Endothelial cell of umbilical vein (primary cell): ENCODE results near the gene PTPN9. TPM values are rescaled to one million over a fixed set of nuclear protein-coding genes. Genes with fewer than 3 reads are reported as not detected.
"Not testable (repeated sequence)": the region's sequence is repeated elsewhere in the genome, so short reads cannot be mapped to it uniquely, and the experiment has no call there.

Experiments
- BruUV-seq: library from RNA; stranded (reverse); fragments of 400-500 nt; replicated peaks from 2 replicates; lab custom pipeline; 2021; lab: Mats Ljungman, UMichigan
- CTCF ChIA-PET: fragments of 300-600, 350-600 bp; sonication (Branson Sonifier 250); formaldehyde crosslinking; loops from one replicate; lab custom pipeline; 2021; ENCODE audit warnings: antibody characterized with exemption, inconsistent platforms; lab: Charles Lee
- POLR2A ChIA-PET: fragments of 300-600, 350-600 bp; sonication (Branson Sonifier 250); formaldehyde crosslinking; loops from one replicate; lab custom pipeline; 2021; ENCODE audit warnings: antibody characterized with exemption, inconsistent platforms; lab: Charles Lee
- DNase-seq: peaks from one replicate; pipeline ENCODE4 v3.0.0-alpha.2; 2011; ENCODE audit warnings: low read depth, low spot score
- FAIRE-seq: peaks from 2 replicates; lab custom pipeline; 2011; peaks lifted over from hg19 to GRCh38; lab: Jason Lieb, UNC
- H2AFZ ChIP-seq: 2 replicates; pipeline ENCODE4 v1.6.0; 2012; ENCODE audit warnings: low read depth, low read length, control low read depth, inconsistent platforms
- H3K27ac ChIP-seq: 2 replicates; pipeline ENCODE4 v1.5.1; 2011; ENCODE audit warnings: low read depth, mild to moderate bottlenecking, control low read depth, low read length, moderate library complexity; ENCODE audit not compliant: insufficient read depth
- H3K27me3 ChIP-seq, 2 experiments: 2 replicates each; pipeline versions ENCODE4 v1.6.0 to v1.6.1; 2011; ENCODE audit warnings: low read length in 2 of 2, mixed read lengths in 1 of 2; ENCODE audit not compliant: control insufficient read depth in 2 of 2, insufficient read depth in 2 of 2
- H3K36me3 ChIP-seq, 2 experiments: 2 replicates in 1 of 2; 3 replicates in 1 of 2; pipeline ENCODE4 v1.5.1; 2011; ENCODE audit warnings: low read length in 2 of 2, mild to moderate bottlenecking in 1 of 2, moderate library complexity in 1 of 2; ENCODE audit not compliant: control insufficient read depth in 2 of 2, insufficient read depth in 2 of 2; ENCODE audit errors: extremely low read depth in 1 of 2
- H3K4me1 ChIP-seq: 3 replicates; pipeline ENCODE4 v1.5.1; 2011; ENCODE audit warnings: mild to moderate bottlenecking, low read length; ENCODE audit not compliant: control insufficient read depth, insufficient read depth; ENCODE audit errors: extremely low read depth
- H3K4me2 ChIP-seq: 2 replicates; pipeline ENCODE4 v1.6.1; 2011; ENCODE audit warnings: low read length, control low read depth, mixed read lengths; ENCODE audit not compliant: insufficient read depth
- H3K4me3 ChIP-seq, 3 experiments: fragments of 200-600 bp in 1 of 3; sonication (generic), shearing (Covaris generic) in 1 of 3; replicated peaks in 1 of 3; 2 replicates each; pipeline ENCODE4 v1.5.1; 2011 to 2016; ENCODE audit warnings: control low read depth in 3 of 3, low read length in 3 of 3, mild to moderate bottlenecking in 2 of 3, inconsistent platforms in 1 of 3, low read depth in 1 of 3, moderate library complexity in 1 of 3; ENCODE audit not compliant: insufficient read depth in 1 of 3
- H3K79me2 ChIP-seq: 2 replicates; pipeline ENCODE4 v1.6.0; 2012; ENCODE audit warnings: low read length, inconsistent platforms; ENCODE audit not compliant: control insufficient read depth, insufficient read depth
- H3K9ac ChIP-seq: replicated peaks from 2 replicates; pipeline ENCODE3; 2011; ENCODE audit warnings: low read length, control low read depth; ENCODE audit not compliant: insufficient read depth; ENCODE audit errors: extremely low read depth
- H3K9me1 ChIP-seq: replicated peaks from 3 replicates; pipeline ENCODE4 v1.6.0; 2011; ENCODE audit warnings: mild to moderate bottlenecking, low read length; ENCODE audit not compliant: control insufficient read depth, insufficient read depth; ENCODE audit errors: extremely low read depth
- H3K9me3 ChIP-seq: replicated peaks from 2 replicates; pipeline ENCODE4 v1.5.1; 2012; ENCODE audit warnings: low read length, inconsistent platforms; ENCODE audit not compliant: control insufficient read depth, insufficient read depth
- H4K20me1 ChIP-seq: replicated peaks from 2 replicates; pipeline ENCODE3; 2011; ENCODE audit warnings: mild to moderate bottlenecking, low read length; ENCODE audit not compliant: control insufficient read depth, insufficient read depth; ENCODE audit errors: extremely low read depth
- EZH2 ChIP-seq: IDR thresholded peaks from 2 replicates; pipeline ENCODE4 v1.6.1; 2012; ENCODE audit warnings: borderline replicate concordance, low read depth, mild to moderate bottlenecking, moderate library complexity, low read length, inconsistent platforms; ENCODE audit not compliant: severe bottlenecking
- JUN ChIP-seq: IDR thresholded peaks from 2 replicates; pipeline ENCODE4 v1.6.1; 2011; ENCODE audit warnings: borderline replicate concordance, low read depth; ENCODE audit not compliant: insufficient read length, insufficient read depth
- POLR2A ChIP-seq: IDR thresholded peaks from 2 replicates; pipeline ENCODE4 v1.6.1; 2012; ENCODE audit warnings: low read depth, mild to moderate bottlenecking, control low read depth, low read length
- POLR2AphosphoS5 ChIP-seq: IDR thresholded peaks from 2 replicates; pipeline ENCODE4 v1.6.1; 2012; ENCODE audit warnings: low read depth, mild to moderate bottlenecking, control low read depth, low read length, moderate library complexity; ENCODE audit not compliant: insufficient read depth
- dilution Hi-C: fragments of 300-500 bp; cut with MboI; formaldehyde crosslinking; loops from one replicate; pipeline ENCODE4 v1.15.0; 2019; ENCODE audit warnings: low sequenced_read_pairs; ENCODE audit not compliant: extremely low pct_ligation_motif_present
- intact Hi-C: fragments of 100-400 bp; cut with micrococcal nuclease; formaldehyde crosslinking; loops from one replicate; pipeline ENCODE4 v1.10.0; 2022
- polyA plus RNA-seq, 4 experiments: library from polyadenylated mRNA; depleted of rRNA in 3 of 4; stranded (reverse) in 3 of 4; unstranded in 1 of 4; fragments of >200 nt; gene quantifications; 2 replicates each; pipeline versions ENCODE4 v1.2.1 to v1.2.3, GENCODE V29; 2011 to 2012; ENCODE audit warnings: missing spikeins in 1 of 4
- total RNA-seq: library from RNA; stranded (reverse); gene quantifications from 2 replicates; pipeline ENCODE4 v1.2.3, GENCODE V29; 2021

Gene PTPN9
- total and polyA plus RNA-seq, 2 donors (not counting 3 experiments of a cell fraction or from before 2014, with no cell fraction given): 31.4 to 37.2 TPM

GRCh38 chr15:75449585-75450306 is 129.4 kb downstream of the PTPN9 start:
- H3K9ac ChIP-seq: peak overlapping the region; percentile 47
- peaks cover 5% of the 10 kb centered on the region for H4K20me1 ChIP-seq
- BruUV-seq: TSS peak; percentile 2
- H3K27me3 ChIP-seq: no peaks in the 10 kb centered on the region
- no peaks in the 10 kb centered on the region for H3K36me3 ChIP-seq
- H3K4me3 ChIP-seq: peak overlapping the region in 2 of 3 experiments; percentile 62 to 83
- no peaks in the 10 kb centered on the region for H3K9me1 ChIP-seq
- no peak overlapping the region for H2AFZ ChIP-seq
- peaks cover 23% of the 10 kb centered on the region for H3K4me1 ChIP-seq
- dilution Hi-C loops: loop anchor here (25.0 kb wide), 1 partner anchor 138 kb away; the partner anchor contains the start of gene PTPN9
- POLR2A ChIA-PET: no interaction called here
- H3K4me2 ChIP-seq: peak overlapping the region; percentile 66
- DNase-seq: no peak
- FAIRE-seq: peak; percentile 90
- intact Hi-C loops: loop anchor here (5.0 kb wide), 3 partner anchors 342 to 487 kb away; no protein-coding TSS in a partner anchor
- no peak overlapping the region for H3K27ac ChIP-seq
- CTCF ChIA-PET: interaction anchor here (1.0 to 3.2 kb wide), 3 partner anchors 9 to 81 kb away, joined by 3 to 21 read pairs (median 6); partner anchors contain the start of gene MAN2C1
- TF ChIP-seq JUN (no peak), POLR2A (no peak), POLR2AphosphoS5 (no peak), EZH2 (no peak)
- H3K9me3 ChIP-seq: no peaks in the 10 kb centered on the region
- H3K79me2 ChIP-seq: peaks cover 52% of the 10 kb centered on the region

GRCh38 chr15:75448171-75448570 is 130.9 kb downstream of the PTPN9 start:
- H2AFZ ChIP-seq, H3K27ac ChIP-seq, intact Hi-C loops, H3K36me3 ChIP-seq, H3K4me2 ChIP-seq, POLR2A ChIA-PET, H3K4me3 ChIP-seq, H3K9ac ChIP-seq, DNase-seq, H3K9me1 ChIP-seq, CTCF ChIA-PET, H3K9me3 ChIP-seq, dilution Hi-C loops, H4K20me1 ChIP-seq, FAIRE-seq, H3K27me3 ChIP-seq, BruUV-seq: not testable (repeated sequence)
- Histone ChIP-seq H3K4me1 (peaks cover 31% of the 10 kb centered on the region), H3K79me2 (peaks cover 56% of the 10 kb centered on the region)
